Brain microvascular endothelial cell (primary cell): ENCODE results near the gene TACC2.

Experiments used
- DNase-seq: peaks from one replicate; pipeline ENCODE4 v3.0.0-alpha.2; 2020
- H3K27ac ChIP-seq: fragments of 250-450 bp; sonication (Bioruptor Pico); 2 replicates; pipeline ENCODE4 v1.5.1; 2020; ENCODE audit warnings: mild to moderate bottlenecking, moderate library complexity
- H3K27me3 ChIP-seq: fragments of 250-450 bp; sonication (Bioruptor Pico); replicated peaks from 2 replicates; pipeline ENCODE4 v1.5.1; 2020; ENCODE audit warnings: mild to moderate bottlenecking
- H3K36me3 ChIP-seq: fragments of 250-450 bp; sonication (Bioruptor Pico); replicated peaks from 2 replicates; pipeline ENCODE4 v1.5.1; 2020; ENCODE audit warnings: mild to moderate bottlenecking
- H3K4me3 ChIP-seq: 2 replicates; pipeline ENCODE4 v1.5.1; 2011; ENCODE audit warnings: low read depth, mild to moderate bottlenecking, control low read depth, low read length, moderate library complexity
- CTCF ChIP-seq: IDR thresholded peaks from 2 replicates; pipeline ENCODE4 v1.5.1; 2011; ENCODE audit warnings: low read depth, mild to moderate bottlenecking, moderate library complexity, low read length, control low read depth, inconsistent platforms; ENCODE audit errors: missing control alignments
- in situ Hi-C: cut with HindIII; loops from 2 replicates; pipeline ENCODE4 v1.10.0; 2017; ENCODE audit warnings: low sequenced_read_pairs, low pct_ligation_motif_present

Gene TACC2

GRCh38 chr10:122054048-122055025, 65.4 kb downstream of the TACC2 start:
- in situ Hi-C loops, result no loop called here

GRCh38 chr10:122055252-122055651, 66.3 kb downstream of the TACC2 start:
- no peak for DNase-seq
- Histone ChIP-seq H3K27ac (no peak overlapping the region), H3K27me3 (no peaks in the 10 kb centered on the region), H3K36me3 (no peaks in the 10 kb centered on the region), H3K4me3 (no peak overlapping the region)
- in situ Hi-C loops, result no loop called here
- no peak for TF ChIP-seq CTCF

More at GRCh38 chr10:122054048-122055025, 65.4 kb downstream of the TACC2 start:
- Histone ChIP-seq H3K4me3 (no peak overlapping the region), H3K27me3 (no peaks in the 10 kb centered on the region), H3K27ac (no peak overlapping the region), H3K36me3 (no peaks in the 10 kb centered on the region)
- DNase-seq, result peak; percentile 64
- TF ChIP-seq CTCF, result peak; percentile 75

- H3K36me3 ChIP-seq, result no peaks in the 10 kb centered on the region
- H3K4me3 ChIP-seq, result no peak overlapping the region
- no peaks in the 10 kb centered on the region for H3K27me3 ChIP-seq
- no peak overlapping the region for H3K27ac ChIP-seq
- in situ Hi-C loops, result no loop called here
- no peak for TF ChIP-seq CTCF
- no peak for DNase-seq
Measured at GRCh38 chr10:122056431-122057094, 67.6 kb downstream of the TACC2 start.

- Histone ChIP-seq H3K4me3 (no peak overlapping the region), H3K36me3 (no peaks in the 10 kb centered on the region), H3K27ac (no peak overlapping the region), H3K27me3 (no peaks in the 10 kb centered on the region)
- in situ Hi-C loops, result no loop called here
- DNase-seq, result no peak
- no peak for TF ChIP-seq CTCF
Measured at GRCh38 chr10:122057841-122058413, 69.0 kb downstream of the TACC2 start.

GRCh38 chr10:122060250-122060649, 71.3 kb downstream of the TACC2 start:
- TF ChIP-seq CTCF, result no peak
- Histone ChIP-seq H3K4me3 (no peak overlapping the region), H3K27ac (no peak overlapping the region), H3K36me3 (no peaks in the 10 kb centered on the region), H3K27me3 (no peaks in the 10 kb centered on the region)
- in situ Hi-C loops, result no loop called here
- DNase-seq, result peak; percentile 10
